Eye (tissue), 1 donor: Measurements from ENCODE around the gene SGK2.
"Not testable (repeated sequence)": the region's sequence is repeated elsewhere in the genome, so short reads cannot be mapped to it uniquely, and the experiment has no call there.

Source experiments
- DNase-seq: peaks from one replicate; pipeline ENCODE4 v3.0.0-alpha.2; 2015

Gene SGK2

DNA sequence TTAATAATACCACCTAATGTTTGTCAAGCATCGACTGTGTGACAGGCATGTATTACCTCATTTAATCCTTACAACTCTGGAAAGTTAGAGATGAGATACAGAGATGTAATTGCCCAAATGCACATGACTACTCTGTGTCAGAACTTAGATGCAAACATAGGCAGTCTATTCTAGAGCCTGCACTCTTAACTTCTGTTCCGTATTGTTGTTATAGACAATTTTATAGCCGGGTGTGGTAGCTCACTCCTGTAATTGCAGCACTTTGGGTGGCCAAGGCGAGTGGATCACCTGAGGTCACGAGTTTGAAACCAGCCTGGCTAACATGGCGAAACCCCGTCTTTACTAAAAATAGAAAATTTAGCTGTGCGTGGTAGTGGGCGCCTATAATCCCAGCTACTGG lies 46.9 kb downstream of the SGK2 start:
- DNase-seq, result no peak

DNA sequence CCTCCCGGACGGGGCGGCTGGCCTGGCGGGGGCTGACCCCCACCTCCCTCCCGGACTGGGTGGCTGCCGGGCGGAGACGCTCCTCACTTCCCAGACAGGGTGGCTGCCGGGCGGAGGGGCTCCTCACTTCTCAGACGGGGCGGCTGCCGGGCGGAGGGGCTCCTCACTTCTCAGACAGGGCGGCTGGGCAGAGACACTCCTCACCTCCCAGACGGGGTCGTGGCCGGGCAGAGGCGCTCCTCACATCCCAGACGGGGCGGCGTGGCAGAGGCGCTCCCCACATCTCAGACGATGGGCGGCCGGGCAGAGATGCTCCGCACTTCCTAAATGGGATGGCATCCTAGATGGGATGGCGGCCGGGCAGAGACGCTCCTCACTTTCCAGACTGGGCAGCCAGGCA lies 48.5 kb downstream of the SGK2 start:
- not testable (repeated sequence) for DNase-seq

DNA sequence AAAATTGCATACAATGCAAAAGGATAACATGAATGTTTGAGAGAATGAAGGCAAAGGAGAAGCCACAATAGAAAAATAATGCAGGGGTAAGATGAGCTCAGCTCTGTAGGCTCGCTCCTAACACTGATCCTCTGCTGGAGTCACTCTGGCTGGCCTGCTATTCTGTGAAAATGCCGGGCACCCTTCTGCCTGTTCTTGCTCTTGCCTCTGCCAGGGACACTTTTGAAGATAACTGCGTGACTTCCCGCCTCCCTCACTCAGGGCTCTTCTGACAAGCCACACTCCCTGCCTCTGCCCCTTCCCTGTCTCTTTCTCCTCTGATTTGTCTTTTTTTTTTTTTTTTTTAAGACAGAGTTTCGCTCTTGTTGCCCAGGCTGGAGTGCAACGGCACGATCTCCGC lies 72.8 kb downstream of the SGK2 start:
- DNase-seq, result no peak
